SU-DHL-6 (cell line): ENCODE data around the gene CCDC39.

Experiments
- H2AFZ ChIP-seq: fragments of 200-600 bp; sonication (generic); 2 replicates; pipeline ENCODE4 v1.6.1; 2014; ENCODE audit warnings: low read depth, mild to moderate bottlenecking, moderate library complexity, mixed read lengths, antibody characterized with exemption, low read length; ENCODE audit not compliant: severe bottlenecking
- H3F3A ChIP-seq: fragments of 200-600 bp; shearing (Covaris generic); 2 replicates; pipeline ENCODE4 v1.6.0; 2016; ENCODE audit warnings: antibody characterized with exemption, mild to moderate bottlenecking; ENCODE audit not compliant: insufficient read depth
- H3K27ac ChIP-seq: fragments of 200-600 bp; sonication (generic); 2 replicates; pipeline ENCODE4 v1.5.1; 2016; ENCODE audit warnings: low read depth, mild to moderate bottlenecking, low read length, moderate library complexity, mixed read lengths
- H3K27me3 ChIP-seq: fragments of 200-600 bp; sonication (generic), shearing (Covaris generic); 2 replicates; pipeline ENCODE4 v1.6.0; 2014; ENCODE audit warnings: mild to moderate bottlenecking, low read length
- H3K36me3 ChIP-seq: fragments of 200-600 bp; sonication (generic); 2 replicates; pipeline ENCODE4 v1.6.1; 2014; ENCODE audit warnings: mild to moderate bottlenecking, low read length, mixed read lengths
- H3K4me2 ChIP-seq: fragments of 300-600, 200-600 bp; shearing (Covaris generic), sonication (generic); 2 replicates; pipeline ENCODE4 v1.6.0; 2014; ENCODE audit warnings: low read length, low read depth, mild to moderate bottlenecking; ENCODE audit not compliant: poor library complexity, severe bottlenecking
- H3K4me3 ChIP-seq: fragments of 200-600 bp; sonication (generic); 2 replicates; pipeline ENCODE4 v1.5.1; 2014; ENCODE audit warnings: antibody characterized with exemption, low read length, mild to moderate bottlenecking, mixed read lengths; ENCODE audit not compliant: insufficient read depth, poor library complexity, severe bottlenecking
- H3K79me2 ChIP-seq: fragments of 200-600 bp; sonication (generic); 2 replicates; pipeline ENCODE4 v1.6.1; 2014; ENCODE audit warnings: mild to moderate bottlenecking, low read length, moderate library complexity; ENCODE audit not compliant: insufficient read depth
- H3K9ac ChIP-seq: fragments of 200-600 bp; sonication (generic); 2 replicates; pipeline ENCODE4 v1.7.0; 2014; ENCODE audit warnings: mild to moderate bottlenecking, low read length
- H3K9me2 ChIP-seq: fragments of 200-600 bp; sonication (generic); replicated peaks from 2 replicates; pipeline ENCODE4 v1.6.1; 2014; ENCODE audit warnings: low read length; ENCODE audit not compliant: insufficient read depth
- H3K9me3 ChIP-seq: fragments of 200-600 bp; sonication (generic); 2 replicates; pipeline ENCODE4 v1.6.1; 2014; ENCODE audit warnings: low read length, mixed read lengths; ENCODE audit not compliant: insufficient read depth
- H4K20me1 ChIP-seq: fragments of 200-600 bp; sonication (generic); 2 replicates; pipeline ENCODE4 v1.6.1; 2014; ENCODE audit warnings: low read depth, mild to moderate bottlenecking, antibody characterized with exemption, low read length, moderate library complexity, mixed read lengths
- CTCF ChIP-seq: fragments of 200-600 bp; sonication (generic); IDR thresholded peaks from one replicate; pipeline ENCODE4 v1.5.1; 2017; ENCODE audit warnings: antibody characterized with exemption, mild to moderate bottlenecking, low read length, moderate library complexity; ENCODE audit not compliant: insufficient read depth, poor library complexity, severe bottlenecking
- EZH2phosphoT487 ChIP-seq: fragments of 200-600 bp; sonication (generic), shearing (Covaris generic); conservative IDR thresholded peaks from 2 replicates; pipeline ENCODE4 v1.6.1; 2018; ENCODE audit warnings: mild to moderate bottlenecking, antibody characterized with exemption, low read length, moderate library complexity, mixed read lengths

The CCDC39 gene

GRCh38 chr3:180590396-180590795 lies 88.9 kb downstream of the CCDC39 start:
- Histone ChIP-seq H3K9ac (no peak overlapping the region), H3K27ac (no peak overlapping the region), H3K36me3 (no peaks in the 10 kb centered on the region), H3F3A (no peaks in the 10 kb centered on the region), H3K4me3 (no peak overlapping the region), H3K27me3 (no peaks in the 10 kb centered on the region; the same call in 1 of the 2 replicates), H3K9me2 (no peaks in the 10 kb centered on the region), H3K4me2 (no peak overlapping the region), H4K20me1 (no peaks in the 10 kb centered on the region), H3K79me2 (no peaks in the 10 kb centered on the region), H3K9me3 (no peaks in the 10 kb centered on the region), H2AFZ (no peak overlapping the region)
- TF ChIP-seq EZH2phosphoT487 = no peak
- no peak for TF ChIP-seq CTCF

GRCh38 chr3:180580934-180581333 lies 98.4 kb downstream of the CCDC39 start:
- no peaks in the 10 kb centered on the region for H3K79me2 ChIP-seq
- H3K4me3 ChIP-seq = no peak overlapping the region
- no peak overlapping the region for H3K4me2 ChIP-seq
- H4K20me1 ChIP-seq = no peaks in the 10 kb centered on the region
- no peak overlapping the region for H3K9ac ChIP-seq
- H3K9me2 ChIP-seq = no peaks in the 10 kb centered on the region
- H3K36me3 ChIP-seq = no peaks in the 10 kb centered on the region
- no peaks in the 10 kb centered on the region for H3K9me3 ChIP-seq
- no peak for TF ChIP-seq CTCF
- no peak for TF ChIP-seq EZH2phosphoT487
- H3F3A ChIP-seq = no peaks in the 10 kb centered on the region
- H3K27ac ChIP-seq = no peak overlapping the region
- H2AFZ ChIP-seq = no peak overlapping the region
- no peaks in the 10 kb centered on the region for H3K27me3 ChIP-seq

- Histone ChIP-seq H3K27me3 (no peaks in the 10 kb centered on the region), H3K79me2 (no peaks in the 10 kb centered on the region), H2AFZ (no peak overlapping the region), H3K4me3 (no peak overlapping the region), H3K36me3 (no peaks in the 10 kb centered on the region), H3K9ac (no peak overlapping the region), H3K27ac (no peak overlapping the region), H3K9me2 (no peaks in the 10 kb centered on the region), H3K9me3 (no peaks in the 10 kb centered on the region), H3K4me2 (no peak overlapping the region), H4K20me1 (no peaks in the 10 kb centered on the region), H3F3A (no peaks in the 10 kb centered on the region)
- TF ChIP-seq CTCF (no peak), EZH2phosphoT487 (no peak)
Observed at GRCh38 chr3:180575571-180575970, 103.7 kb downstream of the CCDC39 start.
